Vagina (tissue), 2 donors: ENCODE data around the gene NTRK3. TPM values are rescaled to one million over a fixed set of nuclear protein-coding genes. Genes with fewer than 3 reads are reported as not detected.

Experiments used
- DNase-seq, 2 donors: peaks; one replicate each; pipeline ENCODE4 v3.0.0-alpha.2; 2017; ENCODE audit errors: extremely low spot score in 2 of 2
- H3K27ac ChIP-seq: fragments of 200-600 bp; sonication (generic); one replicate; pipeline ENCODE4 v1.5.1; 2019
- H3K27me3 ChIP-seq: fragments of 200-600 bp; sonication (generic); one replicate; pipeline ENCODE4 v1.5.1; 2019
- H3K36me3 ChIP-seq, 2 donors: fragments of 200-600 bp; sonication (generic); one replicate each; pipeline ENCODE4 v1.5.1; 2017 to 2019
- H3K4me1 ChIP-seq: fragments of 200-600 bp; sonication (generic); one replicate; pipeline ENCODE4 v1.5.1; 2019
- H3K4me3 ChIP-seq, 2 donors: fragments of 200-600 bp; sonication (generic); 1 replicate in 1 of 2; 2 replicates in 1 of 2; pipeline ENCODE4 v1.5.1; 2016 to 2019
- H3K9me3 ChIP-seq: fragments of 200-600 bp; sonication (generic); one replicate; pipeline ENCODE4 v1.5.1; 2019
- CTCF ChIP-seq, 3 experiments: fragments of 450-650 bp in 2 of 3; fragments of 200-600 bp in 1 of 3; sonication (generic) in 1 of 3; IDR thresholded peaks; one replicate each; pipeline ENCODE4 v1.5.1; 2017 to 2019; ENCODE audit warnings: antibody characterized with exemption in 3 of 3, mild to moderate bottlenecking in 2 of 3, moderate library complexity in 2 of 3
- POLR2A ChIP-seq, 2 donors: fragments of 450-650 bp; IDR thresholded peaks; one replicate each; pipeline ENCODE4 v1.6.1; 2017; ENCODE audit warnings: antibody characterized with exemption in 2 of 2, mild to moderate bottlenecking in 2 of 2, moderate library complexity in 2 of 2
- POLR2AphosphoS5 ChIP-seq, 2 donors: sonication (generic); formaldehyde crosslinking; IDR thresholded peaks; one replicate each; pipeline ENCODE4 v1.9.0; 2017; ENCODE audit warnings: antibody characterized with exemption in 2 of 2, mild to moderate bottlenecking in 2 of 2, low read depth in 1 of 2; ENCODE audit not compliant: insufficient read depth in 1 of 2
- intact Hi-C: fragments of 100-400 bp; cut with DNase I; formaldehyde crosslinking; loops from one replicate; pipeline ENCODE4 v1.15.1; 2023
- total RNA-seq: library from RNA; depleted of rRNA; stranded (reverse); fragments of >200 nt; gene quantifications from one replicate; pipeline ENCODE4 v1.2.3, GENCODE V29; 2016

NTRK3 gene
- total RNA-seq, 1 donor from 2014 or later, result 4.9 TPM

- DNase-seq, result no peak
- H3K4me3 ChIP-seq, result no peak overlapping the region
- TF ChIP-seq CTCF (IDR thresholded peaks at IDR 0.05), result no peak
- TF ChIP-seq POLR2A (IDR thresholded peaks at IDR 0.05), result no peak
- TF ChIP-seq POLR2AphosphoS5 (IDR thresholded peaks at IDR 0.05; ENCODE audit: insufficient read depth in 1 of 2, low read depth in 1 of 2), result no peak
- no peaks in the 10 kb centered on the region for H3K36me3 ChIP-seq
- H3K27ac ChIP-seq, result no peak overlapping the region
- no peaks in the 10 kb centered on the region for H3K9me3 ChIP-seq
- peaks cover 7% of the 10 kb centered on the region for H3K4me1 ChIP-seq
- no peaks in the 10 kb centered on the region for H3K27me3 ChIP-seq
- intact Hi-C loops, result no loop called here
These were observed 137.8 kb downstream of the NTRK3 start for GRCh38 chr15:88118741-88119140.

- no peak for TF ChIP-seq CTCF (IDR thresholded peaks at IDR 0.05)
- no peak for TF ChIP-seq POLR2A (IDR thresholded peaks at IDR 0.05)
- no peak for TF ChIP-seq POLR2AphosphoS5 (IDR thresholded peaks at IDR 0.05; ENCODE audit: insufficient read depth in 1 of 2, low read depth in 1 of 2)
- DNase-seq, result no peak
- Histone ChIP-seq H3K27ac (no peak overlapping the region), H3K27me3 (no peaks in the 10 kb centered on the region), H3K4me1 (peaks cover 7% of the 10 kb centered on the region), H3K9me3 (no peaks in the 10 kb centered on the region), H3K4me3 (no peak overlapping the region), H3K36me3 (no peaks in the 10 kb centered on the region)
- intact Hi-C loops, result no loop called here
These were observed 138.5 kb downstream of the NTRK3 start for GRCh38 chr15:88118035-88118434.

GRCh38 chr15:88115486-88116152 is 140.9 kb downstream of the NTRK3 start:
- no peak for TF ChIP-seq CTCF (IDR thresholded peaks at IDR 0.05)
- TF ChIP-seq POLR2AphosphoS5 (IDR thresholded peaks at IDR 0.05; ENCODE audit: insufficient read depth in 1 of 2, low read depth in 1 of 2), result no peak
- no peak for TF ChIP-seq POLR2A (IDR thresholded peaks at IDR 0.05)
- intact Hi-C loops, result no loop called here

GRCh38 chr15:88113613-88114308 is 142.8 kb downstream of the NTRK3 start:
- TF ChIP-seq CTCF (IDR thresholded peaks at IDR 0.05), result no peak
- TF ChIP-seq POLR2A (IDR thresholded peaks at IDR 0.05), result no peak
- TF ChIP-seq POLR2AphosphoS5 (IDR thresholded peaks at IDR 0.05; ENCODE audit: insufficient read depth in 1 of 2, low read depth in 1 of 2), result no peak
- Histone ChIP-seq H3K36me3 (no peaks in the 10 kb centered on the region), H3K9me3 (no peaks in the 10 kb centered on the region), H3K27me3 (no peaks in the 10 kb centered on the region), H3K4me3 (no peak overlapping the region), H3K27ac (no peak overlapping the region), H3K4me1 (peaks cover 7% of the 10 kb centered on the region)
- intact Hi-C loops, result no loop called here
- no peak for DNase-seq

More at GRCh38 chr15:88115486-88116152, 140.9 kb downstream of the NTRK3 start:
- DNase-seq, result no peak
- Histone ChIP-seq H3K9me3 (no peaks in the 10 kb centered on the region), H3K27me3 (no peaks in the 10 kb centered on the region), H3K27ac (no peak overlapping the region), H3K4me1 (peaks cover 7% of the 10 kb centered on the region), H3K36me3 (no peaks in the 10 kb centered on the region), H3K4me3 (no peak overlapping the region)

GRCh38 chr15:88108991-88109390 is 147.5 kb downstream of the NTRK3 start:
- no peak overlapping the region for H3K27ac ChIP-seq
- no peaks in the 10 kb centered on the region for H3K27me3 ChIP-seq
- intact Hi-C loops, result loop anchor here (5.0 kb wide), 1 partner anchor 1143 kb away; no protein-coding TSS in a partner anchor
- H3K36me3 ChIP-seq, result no peaks in the 10 kb centered on the region
- TF ChIP-seq CTCF (IDR thresholded peaks at IDR 0.05), result no peak
- no peak for TF ChIP-seq POLR2A (IDR thresholded peaks at IDR 0.05)
- no peak for TF ChIP-seq POLR2AphosphoS5 (IDR thresholded peaks at IDR 0.05; ENCODE audit: insufficient read depth in 1 of 2, low read depth in 1 of 2)
- no peak overlapping the region for H3K4me3 ChIP-seq
- H3K4me1 ChIP-seq, result no peaks in the 10 kb centered on the region
- no peaks in the 10 kb centered on the region for H3K9me3 ChIP-seq
- no peak for DNase-seq
